Measurements from ENCODE around the gene C2orf49. TPM values are rescaled to one million over a fixed set of nuclear protein-coding genes. Genes with fewer than 3 reads are reported as not detected.

Gene C2orf49
- total RNA-seq, 1 donor from 2014 or later, result 12.2 TPM

- Histone ChIP-seq H3K4me3 (peak within 1 kb of the TSS; percentile 86 to 88), H3K36me3 (no peaks in the 10 kb centered on the region), H3K9me3 (no peaks in the 10 kb centered on the region), H3K27ac (peak within 1 kb of the TSS; percentile 70 to 76), H3K4me1 (peaks cover 0 to 2% of the 10 kb centered on the region in 2 donors), H3K27me3 (no peaks in the 10 kb centered on the region)
- DNase-seq (ENCODE audit: low spot score in 2 of 2), result peak in 1 of 2 donors; percentile 79
- TF ChIP-seq CTCF (IDR thresholded peaks at IDR 0.05), result peak; percentile 44 to 55 (median 53)
- intact Hi-C loops (cut with DNase I), result loop anchor here (1.0 to 5.0 kb wide), 4 partner anchors 11 to 394 kb away; partner anchors contain the start of gene C2orf49
Observed at GRCh38 chr2:105398336-105399206, 61.2 kb downstream of the C2orf49 start, which contains the start of gene FHL2. Gene FHL2, minus strand, starts transcription at chr2:105399051. Its CDS starts 12,535 bp downstream, at chr2:105386516.

Other genes starting within 250 kb of the C2orf49 start
- not detected for gene GPR45, start 95.8 kb upstream of the C2orf49 start, total RNA-seq
- gene TGFBRAP1, start 7.8 kb upstream of the C2orf49 start, total RNA-seq, result 30.1 TPM
- gene FHL2, start 61.5 kb downstream of the C2orf49 start, total RNA-seq, result 175 TPM

Data from ascending aorta (tissue), 2 donors.